IMR-90 (cell line): Measurements from ENCODE around the gene PYGB. TPM values are rescaled to one million over a fixed set of nuclear protein-coding genes. Genes with fewer than 3 reads are reported as not detected.

ENCODE experiments used
- ATAC-seq: fragments of 200-7000 bp; cut with Tn5 transposase; 2 replicates; pipeline ENCODE4 v1.9.1; 2020; ENCODE audit warnings: low read depth, mild to moderate bottlenecking, moderate library complexity
- BruUV-seq: library from RNA; stranded (reverse); fragments of 400-500 nt; replicated peaks from 2 replicates; lab custom pipeline; 2021; lab: Mats Ljungman, UMichigan
- CTCF ChIA-PET: fragments of 300-600 bp; formaldehyde crosslinking; extraction: SDS; loops from one replicate; lab custom pipeline; 2021; ENCODE audit warnings: antibody characterized with exemption; lab: Yijun Ruan, JAX
- POLR2A ChIA-PET: fragments of 300-600 bp; sonication (Branson Sonifier 250); formaldehyde crosslinking; loops from one replicate; lab custom pipeline; 2022; ENCODE audit warnings: antibody characterized with exemption; ENCODE audit not compliant: unreplicated experiment; lab: Charles Lee
- DNase-seq: peaks from one replicate; pipeline ENCODE4 v3.0.0; 2013
- H2AFZ ChIP-seq: replicated peaks from 2 replicates; pipeline ENCODE3; 2013; ENCODE audit warnings: low read length, mild to moderate bottlenecking; ENCODE audit not compliant: poor library complexity
- H2AK5ac ChIP-seq: 2 replicates; pipeline ENCODE4 v1.6.1; 2013; ENCODE audit warnings: low read depth, low read length, inconsistent platforms
- H2AK9ac ChIP-seq: replicated peaks from 2 replicates; pipeline ENCODE3; 2013; ENCODE audit warnings: mild to moderate bottlenecking, low read depth, low read length, moderate library complexity; ENCODE audit not compliant: poor library complexity
- H2BK120ac ChIP-seq: 2 replicates; pipeline ENCODE4 v1.6.1; 2013; ENCODE audit warnings: low read depth, low read length, inconsistent platforms
- H2BK15ac ChIP-seq: 3 replicates; pipeline ENCODE4 v1.6.1; 2013; ENCODE audit warnings: low read depth, low read length, inconsistent platforms
- H2BK20ac ChIP-seq: 2 replicates; pipeline ENCODE4 v1.6.1; 2013; ENCODE audit warnings: low read depth, mild to moderate bottlenecking, inconsistent platforms, low read length, moderate library complexity
- H2BK5ac ChIP-seq: 2 replicates; pipeline ENCODE4 v1.6.1; 2013; ENCODE audit warnings: mild to moderate bottlenecking, low read depth, low read length, inconsistent platforms; ENCODE audit not compliant: poor library complexity, severe bottlenecking
- H3K14ac ChIP-seq: replicated peaks from 2 replicates; pipeline ENCODE4 v1.6.1; 2013; ENCODE audit warnings: low read depth, low read length, inconsistent platforms
- H3K18ac ChIP-seq: 2 replicates; pipeline ENCODE4 v1.6.1; 2013; ENCODE audit warnings: low read depth, low read length, control low read depth
- H3K23ac ChIP-seq: 2 replicates; pipeline ENCODE4 v1.6.1; 2013; ENCODE audit warnings: low read depth, low read length, inconsistent platforms
- H3K27ac ChIP-seq: 2 replicates; pipeline ENCODE4 v1.5.1; 2013; ENCODE audit warnings: mild to moderate bottlenecking, control low read depth, low read length; ENCODE audit not compliant: insufficient read depth
- H3K27me3 ChIP-seq: 2 replicates; pipeline ENCODE4 v1.6.1; 2013; ENCODE audit warnings: low read length; ENCODE audit not compliant: control insufficient read depth, insufficient read depth
- H3K36me3 ChIP-seq: 2 replicates; pipeline ENCODE4 v1.6.1; 2013; ENCODE audit warnings: low read length, mixed read lengths; ENCODE audit not compliant: control insufficient read depth, insufficient read depth
- H3K4ac ChIP-seq: 2 replicates; pipeline ENCODE4 v1.6.1; 2013; ENCODE audit warnings: low read depth, low read length, inconsistent platforms
- H3K4me1 ChIP-seq: 2 replicates; pipeline ENCODE4 v1.6.1; 2013; ENCODE audit warnings: low read length, mixed read lengths; ENCODE audit not compliant: control insufficient read depth, insufficient read depth
- H3K4me2 ChIP-seq: 2 replicates; pipeline ENCODE4 v1.6.1; 2013; ENCODE audit warnings: low read depth, mild to moderate bottlenecking, control low read depth, low read length, moderate library complexity
- H3K4me3 ChIP-seq: 2 replicates; pipeline ENCODE4 v1.5.1; 2013; ENCODE audit warnings: low read depth, mild to moderate bottlenecking, control low read depth, low read length, moderate library complexity; ENCODE audit not compliant: insufficient read depth
- H3K56ac ChIP-seq: 2 replicates; pipeline ENCODE4 v1.6.1; 2013; ENCODE audit warnings: low read length, inconsistent platforms; ENCODE audit not compliant: insufficient read depth; ENCODE audit errors: extremely low read depth
- H3K79me1 ChIP-seq, 2 experiments: 2 replicates each; pipeline ENCODE4 v1.6.1; 2013; ENCODE audit warnings: low read length in 2 of 2, inconsistent platforms in 1 of 2, low read depth in 1 of 2
- H3K9ac ChIP-seq: 2 replicates; pipeline ENCODE4 v1.6.1; 2013; ENCODE audit warnings: low read depth, low read length, control low read depth
- H3K9me1 ChIP-seq: 2 replicates; pipeline ENCODE4 v1.6.1; 2013; ENCODE audit warnings: low read length, inconsistent platforms; ENCODE audit not compliant: insufficient read depth
- H3K9me3 ChIP-seq: 2 replicates; pipeline ENCODE4 v1.6.1; 2013; ENCODE audit warnings: low read length; ENCODE audit not compliant: control insufficient read depth, insufficient read depth
- H4K20me1 ChIP-seq: 2 replicates; pipeline ENCODE4 v1.6.1; 2013; ENCODE audit warnings: low read length, inconsistent platforms; ENCODE audit not compliant: insufficient read depth
- H4K5ac ChIP-seq: 2 replicates; pipeline ENCODE4 v1.6.1; 2013; ENCODE audit warnings: mild to moderate bottlenecking, low read depth, low read length, control low read depth
- H4K8ac ChIP-seq, 2 experiments: 2 replicates each; pipeline ENCODE4 v1.6.1; 2013; ENCODE audit warnings: low read depth in 2 of 2, low read length in 2 of 2, control low read depth in 1 of 2, inconsistent platforms in 1 of 2
- H4K91ac ChIP-seq: 2 replicates; pipeline ENCODE4 v1.6.1; 2013; ENCODE audit warnings: low read depth, low read length, inconsistent platforms; ENCODE audit not compliant: insufficient read depth
- BHLHE40 ChIP-seq: fragments of 150-350 bp; IDR thresholded peaks from 2 replicates; pipeline ENCODE4 v1.6.1; 2016; ENCODE audit warnings: mild to moderate bottlenecking, low read depth, low read length
- CEBPB ChIP-seq: IDR thresholded peaks from 2 replicates; pipeline ENCODE4 v1.6.1; 2012; ENCODE audit warnings: low read depth, low read length, improper control_type of control experiment
- CHD1 ChIP-seq: IDR thresholded peaks from 2 replicates; pipeline ENCODE4 v1.6.1; 2012; ENCODE audit warnings: low read depth, low read length, improper control_type of control experiment
- FOS ChIP-seq: fragments of 150-350 bp; IDR thresholded peaks from 2 replicates; pipeline ENCODE4 v1.6.1; 2016; ENCODE audit warnings: low read depth, low read length
- MAFK ChIP-seq: IDR thresholded peaks from 2 replicates; pipeline ENCODE4 v1.6.1; 2012; ENCODE audit warnings: low read depth, low read length, improper control_type of control experiment
- MAZ ChIP-seq: IDR thresholded peaks from 2 replicates; pipeline ENCODE4 v1.6.1; 2012; ENCODE audit warnings: low read depth, mild to moderate bottlenecking, low read length, improper control_type of control experiment, moderate library complexity, borderline replicate concordance
- NFE2L2 ChIP-seq: fragments of 150-350 bp; IDR thresholded peaks from 2 replicates; pipeline ENCODE4 v1.6.1; 2016; ENCODE audit warnings: low read depth, mild to moderate bottlenecking, low read length
- POLR2A ChIP-seq: IDR thresholded peaks from 2 replicates; pipeline ENCODE4 v1.6.1; 2012; ENCODE audit warnings: mild to moderate bottlenecking, low read depth, low read length
- RAD21 ChIP-seq: IDR thresholded peaks from 2 replicates; pipeline ENCODE4 v1.6.1; 2012; ENCODE audit warnings: low read length, improper control_type of control experiment
- RCOR1 ChIP-seq: IDR thresholded peaks from 2 replicates; pipeline ENCODE4 v1.6.1; 2012; ENCODE audit warnings: mild to moderate bottlenecking, low read length, improper control_type of control experiment; ENCODE audit not compliant: insufficient replicate concordance
- RFX5 ChIP-seq: IDR thresholded peaks from 2 replicates; pipeline ENCODE4 v1.8.0; 2012; ENCODE audit warnings: low read depth, mild to moderate bottlenecking, low read length, moderate library complexity
- WGBS, 2 experiments: methylation state at CpG; one replicate each; pipeline versions ENCODE4 v1.1.5 to v1.1.7; 2013; ENCODE audit warnings: missing lambda C conversion rate in 2 of 2; ENCODE audit not compliant: insufficient read length in 1 of 2; ENCODE audit errors: extremely low coverage in 2 of 2; 5-methylcytosine and 5-hydroxymethylcytosine counted together
- dilution Hi-C: fragments of 300-500 bp; cut with HindIII; formaldehyde crosslinking; loops from one replicate; pipeline ENCODE4 v1.14.3; 2018; ENCODE audit warnings: low sequenced_read_pairs; ENCODE audit not compliant: unreplicated experiment
- in situ Hi-C: fragments of 300-500 bp; cut with MboI; formaldehyde crosslinking; loops from 3 replicates; pipeline ENCODE4 v1.14.3; 2019; ENCODE audit warnings: low sequenced_read_pairs, inconsistent platforms, mixed read lengths
- intact Hi-C: fragments of 100-400 bp; cut with micrococcal nuclease; formaldehyde crosslinking; loops from 2 replicates; pipeline ENCODE4 v1.10.0; 2022
- polyA plus RNA-seq, 3 experiments: library from polyadenylated mRNA; depleted of rRNA; stranded (reverse); fragments of >200 nt; gene quantifications; 2 replicates each; pipeline ENCODE4 v1.2.3, GENCODE V29; 2012; ENCODE audit warnings: low replicate concordance in 1 of 3
- total RNA-seq: library from RNA; depleted of rRNA; stranded (reverse); fragments of >200 nt; gene quantifications from 2 replicates; pipeline ENCODE4 v1.2.3, GENCODE V29; 2012
- TF ChIP-seq, protein P1 (sequence below): fragments of 150-350 bp; IDR thresholded peaks from 2 replicates; pipeline ENCODE4 v1.6.1; 2016; ENCODE audit warnings: low read depth, mild to moderate bottlenecking, low read length, moderate library complexity, borderline replicate concordance
- TF ChIP-seq, protein P2 (sequence below): conservative IDR thresholded peaks from 2 replicates; pipeline ENCODE4 v1.5.1; 2012; ENCODE audit warnings: mild to moderate bottlenecking, low read depth, low read length, improper control_type of control experiment
- TF ChIP-seq, protein P3 (sequence below): fragments of 150-350 bp; IDR thresholded peaks from 2 replicates; pipeline ENCODE4 v1.6.1; 2017; ENCODE audit warnings: mild to moderate bottlenecking, antibody characterized with exemption, low read length, low read depth

The PYGB gene
- total and polyA plus RNA-seq, 2 of the 4 experiments (the other 2 are of a cell fraction), result 72.4 to 83.1 TPM

DNA sequence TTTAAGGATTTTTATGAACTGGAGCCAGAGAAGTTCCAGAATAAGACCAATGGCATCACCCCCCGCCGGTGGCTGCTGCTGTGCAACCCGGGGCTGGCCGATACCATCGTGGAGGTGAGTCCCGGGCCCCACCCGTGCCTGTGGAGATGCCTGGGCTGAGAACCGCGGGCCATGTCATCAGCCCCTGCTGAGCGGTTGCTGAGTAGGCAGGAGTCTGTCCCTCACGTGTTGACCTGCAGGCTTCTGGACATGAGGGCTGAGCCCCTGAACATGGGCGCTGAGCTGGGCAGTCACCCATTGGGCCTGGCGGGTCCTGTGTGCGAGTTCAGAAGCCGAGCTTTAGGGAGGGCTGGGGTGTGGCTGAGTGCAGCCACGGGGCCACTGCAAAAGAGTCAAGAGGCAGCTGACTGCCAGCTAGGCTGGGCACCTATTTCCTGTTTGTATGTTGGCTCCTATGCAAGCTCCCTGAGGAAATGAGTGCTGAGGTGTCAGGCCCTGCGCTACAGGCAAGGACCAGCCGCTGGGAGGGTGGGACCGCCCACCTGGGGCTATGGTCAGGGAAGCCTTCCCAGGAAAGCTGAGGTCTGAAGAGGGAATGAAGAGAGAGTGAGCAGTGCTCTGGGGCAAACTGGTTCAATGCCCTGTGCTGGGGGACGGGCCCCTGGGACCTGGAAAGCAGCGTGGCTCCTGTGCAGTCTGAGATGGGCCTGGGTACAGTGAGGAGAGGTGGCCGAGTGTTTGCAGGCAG, 34.3 kb downstream of the PYGB start:
- Histone ChIP-seq H2BK20ac (no peak overlapping the region), H2BK15ac (no peak overlapping the region), H3K79me1 (peaks cover 0 to 28% of the 10 kb centered on the region in 2 experiments; a peak in 2 of 4 replicates), H3K14ac (no peak overlapping the region), H3K9ac (no peak overlapping the region), H4K91ac (no peak overlapping the region), H3K9me3 (no peaks in the 10 kb centered on the region), H3K4me3 (no peak overlapping the region), H3K36me3 (peaks cover 78% of the 10 kb centered on the region), H2BK120ac (no peak overlapping the region), H2AFZ (no peak overlapping the region), H3K27me3 (no peaks in the 10 kb centered on the region), H2AK9ac (peak overlapping the region; percentile 19), H2AK5ac (no peak overlapping the region), H4K20me1 (peaks cover 7% of the 10 kb centered on the region), H3K18ac (no peak overlapping the region), H3K4me2 (no peak overlapping the region), H4K8ac (no peak overlapping the region), H3K56ac (no peak overlapping the region), H3K4me1 (no peaks in the 10 kb centered on the region), H3K23ac (no peak overlapping the region), H3K9me1 (peaks cover 3% of the 10 kb centered on the region), H2BK5ac (no peak overlapping the region), H3K4ac (no peak overlapping the region), H3K27ac (no peak overlapping the region), H4K5ac (no peak overlapping the region)
- ATAC-seq (no peak), DNase-seq (no peak)
- in situ Hi-C loops (no loop called here), intact Hi-C loops (no loop called here), dilution Hi-C loops (no loop called here)
- 96% methylated on average over 14 of the region's 22 CpGs; no CpG with 5 or more reads in 1 of the 2 experiments for WGBS, 2 experiments
- ChIA-PET POLR2A (no interaction called here), CTCF (no interaction called here)
- TF ChIP-seq MAFK (no peak), MAZ (no peak), CHD1 (no peak), RFX5 (no peak), RAD21 (no peak), BHLHE40 (no peak), NFE2L2 (no peak), POLR2A (no peak), CEBPB (no peak), FOS (no peak), RCOR1 (no peak)
- TF ChIP-seq, protein P1, sequence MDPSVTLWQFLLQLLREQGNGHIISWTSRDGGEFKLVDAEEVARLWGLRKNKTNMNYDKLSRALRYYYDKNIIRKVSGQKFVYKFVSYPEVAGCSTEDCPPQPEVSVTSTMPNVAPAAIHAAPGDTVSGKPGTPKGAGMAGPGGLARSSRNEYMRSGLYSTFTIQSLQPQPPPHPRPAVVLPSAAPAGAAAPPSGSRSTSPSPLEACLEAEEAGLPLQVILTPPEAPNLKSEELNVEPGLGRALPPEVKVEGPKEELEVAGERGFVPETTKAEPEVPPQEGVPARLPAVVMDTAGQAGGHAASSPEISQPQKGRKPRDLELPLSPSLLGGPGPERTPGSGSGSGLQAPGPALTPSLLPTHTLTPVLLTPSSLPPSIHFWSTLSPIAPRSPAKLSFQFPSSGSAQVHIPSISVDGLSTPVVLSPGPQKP, result no peak
- TF ChIP-seq, protein P2, sequence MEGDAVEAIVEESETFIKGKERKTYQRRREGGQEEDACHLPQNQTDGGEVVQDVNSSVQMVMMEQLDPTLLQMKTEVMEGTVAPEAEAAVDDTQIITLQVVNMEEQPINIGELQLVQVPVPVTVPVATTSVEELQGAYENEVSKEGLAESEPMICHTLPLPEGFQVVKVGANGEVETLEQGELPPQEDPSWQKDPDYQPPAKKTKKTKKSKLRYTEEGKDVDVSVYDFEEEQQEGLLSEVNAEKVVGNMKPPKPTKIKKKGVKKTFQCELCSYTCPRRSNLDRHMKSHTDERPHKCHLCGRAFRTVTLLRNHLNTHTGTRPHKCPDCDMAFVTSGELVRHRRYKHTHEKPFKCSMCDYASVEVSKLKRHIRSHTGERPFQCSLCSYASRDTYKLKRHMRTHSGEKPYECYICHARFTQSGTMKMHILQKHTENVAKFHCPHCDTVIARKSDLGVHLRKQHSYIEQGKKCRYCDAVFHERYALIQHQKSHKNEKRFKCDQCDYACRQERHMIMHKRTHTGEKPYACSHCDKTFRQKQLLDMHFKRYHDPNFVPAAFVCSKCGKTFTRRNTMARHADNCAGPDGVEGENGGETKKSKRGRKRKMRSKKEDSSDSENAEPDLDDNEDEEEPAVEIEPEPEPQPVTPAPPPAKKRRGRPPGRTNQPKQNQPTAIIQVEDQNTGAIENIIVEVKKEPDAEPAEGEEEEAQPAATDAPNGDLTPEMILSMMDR, result no peak
- TF ChIP-seq, protein P3, sequence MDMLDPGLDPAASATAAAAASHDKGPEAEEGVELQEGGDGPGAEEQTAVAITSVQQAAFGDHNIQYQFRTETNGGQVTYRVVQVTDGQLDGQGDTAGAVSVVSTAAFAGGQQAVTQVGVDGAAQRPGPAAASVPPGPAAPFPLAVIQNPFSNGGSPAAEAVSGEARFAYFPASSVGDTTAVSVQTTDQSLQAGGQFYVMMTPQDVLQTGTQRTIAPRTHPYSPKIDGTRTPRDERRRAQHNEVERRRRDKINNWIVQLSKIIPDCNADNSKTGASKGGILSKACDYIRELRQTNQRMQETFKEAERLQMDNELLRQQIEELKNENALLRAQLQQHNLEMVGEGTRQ, result no peak
- no TSS peak for BruUV-seq
